Transverse colon (tissue), 4 donors: ENCODE data around the gene HOXB5. TPM values are rescaled to one million over a fixed set of nuclear protein-coding genes. Genes with fewer than 3 reads are reported as not detected.
A peak's percentile ranks its signal among the peaks of the same experiment; 100 is the strongest.

Source experiments
- DNase-seq: peaks from one replicate; pipeline ENCODE4 v3.0.0-alpha.2; 2019
- H3K27ac ChIP-seq, 4 donors: fragments of 200-600 bp; sonication (generic); 2 replicates each; pipeline ENCODE4 v1.5.1; 2016 to 2018; ENCODE audit warnings: inconsistent platforms in 4 of 4
- H3K27me3 ChIP-seq: fragments of 200-600 bp; sonication (generic); 2 replicates; pipeline ENCODE4 v1.5.1; 2017; ENCODE audit warnings: inconsistent platforms
- H3K36me3 ChIP-seq, 4 donors: fragments of 200-600 bp; sonication (generic); 2 replicates each; pipeline ENCODE4 v1.5.1; 2017 to 2019; ENCODE audit warnings: inconsistent platforms in 4 of 4
- H3K4me1 ChIP-seq, 4 donors: fragments of 200-600 bp; sonication (generic); 2 replicates each; pipeline ENCODE4 v1.5.1; 2017 to 2020; ENCODE audit warnings: inconsistent platforms in 4 of 4
- H3K4me3 ChIP-seq, 4 donors: fragments of 200-600 bp; sonication (generic); 1 replicate in 1 of 4; 2 replicates in 3 of 4; pipeline versions ENCODE4 v1.5.1 to v1.6.1; 2017 to 2019; ENCODE audit warnings: inconsistent platforms in 4 of 4
- H3K9me3 ChIP-seq, 2 donors: fragments of 200-600 bp; sonication (generic); 2 replicates each; pipeline ENCODE4 v1.5.1; 2017 to 2019; ENCODE audit warnings: inconsistent platforms in 2 of 2
- CTCF ChIP-seq, 5 experiments: fragments of 200-600 bp in 3 of 5; fragments of 450-650 bp in 2 of 5; sonication (generic) in 3 of 5; IDR thresholded peaks; 1 replicate in 2 of 5; 2 replicates in 3 of 5; pipeline ENCODE4 v1.5.1; 2016 to 2017; ENCODE audit warnings: antibody characterized with exemption in 5 of 5, inconsistent platforms in 3 of 5, mild to moderate bottlenecking in 2 of 5, moderate library complexity in 1 of 5
- EP300 ChIP-seq: sonication (generic); formaldehyde crosslinking; IDR thresholded peaks from one replicate; pipeline ENCODE4 v1.6.1; 2017; ENCODE audit warnings: antibody characterized with exemption, low read depth
- POLR2A ChIP-seq: fragments of 450-650 bp; IDR thresholded peaks from one replicate; pipeline ENCODE4 v1.6.1; 2016; ENCODE audit warnings: antibody characterized with exemption, mild to moderate bottlenecking, moderate library complexity
- POLR2AphosphoS5 ChIP-seq, 3 donors: sonication (generic); formaldehyde crosslinking; IDR thresholded peaks; one replicate each; pipeline ENCODE4 v1.6.1; 2016; ENCODE audit warnings: antibody characterized with exemption in 3 of 3
- WGBS, 2 donors: methylation state at CpG; one replicate each; pipeline ENCODE4 v1.1.5; 2018; ENCODE audit warnings: low coverage in 1 of 2; 5-methylcytosine and 5-hydroxymethylcytosine counted together
- in situ Hi-C, 4 donors: fragments of 200-750 bp; cut with MboI; loops; one replicate each; pipeline versions ENCODE4 v1.15.0 to v1.15.1; 2017; ENCODE audit warnings: low sequenced_read_pairs in 3 of 4, low pct_ligation_motif_present in 1 of 4, low pct_unique_long_range_greater_than_20kb in 1 of 4
- intact Hi-C: fragments of 100-400 bp; cut with DNase I; formaldehyde crosslinking; loops from one replicate; pipeline ENCODE4 v1.15.1; 2023; ENCODE audit warnings: low total_unique reads
- total RNA-seq, 4 donors: library from RNA; depleted of rRNA; stranded (reverse); fragments of >200 nt; gene quantifications; one replicate each; pipeline ENCODE4 v1.1.0, GENCODE V29; 2016

HOXB5 gene
- total RNA-seq, 4 donors from 2014 or later, result 10.5 to 35.4 (median 18.7) TPM

GRCh38 chr17:48552466-48553189 lies 41.0 kb downstream of the HOXB5 start:
- peak overlapping the region in 1 of 4 donors; percentile 26 for H3K4me3 ChIP-seq
- 45 to 100% methylated on average over 1 to 11 of the region's 11 CpGs for WGBS, 2 donors
- no peaks in the 10 kb centered on the region for H3K9me3 ChIP-seq

GRCh38 chr17:48551596-48552465 lies 41.7 kb downstream of the HOXB5 start:
- H3K36me3 ChIP-seq, result no peaks in the 10 kb centered on the region
- DNase-seq, result no peak
- TF ChIP-seq CTCF (IDR thresholded peaks at IDR 0.05), result no peak
- TF ChIP-seq POLR2A, result no peak
- TF ChIP-seq EP300, result no peak
- no peak for TF ChIP-seq POLR2AphosphoS5 (IDR thresholded peaks at IDR 0.05)
- peaks cover 12 to 82% (median 42%) of the 10 kb centered on the region in 4 donors for H3K4me1 ChIP-seq
- no peaks in the 10 kb centered on the region for H3K27me3 ChIP-seq
- H3K27ac ChIP-seq, result peak overlapping the region; percentile 89 to 95 (median 94)
- H3K4me3 ChIP-seq, result no peak overlapping the region
- 66 to 81% methylated on average over 14 to 47 of the region's 47 CpGs for WGBS, 2 donors
- intact Hi-C loops, result no loop called here
- in situ Hi-C loops, result no loop called here
- no peaks in the 10 kb centered on the region for H3K9me3 ChIP-seq

More at GRCh38 chr17:48552466-48553189, 41.0 kb downstream of the HOXB5 start:
- DNase-seq, result no peak
- peak overlapping the region; percentile 89 to 95 (median 94) for H3K27ac ChIP-seq
- H3K36me3 ChIP-seq, result no peaks in the 10 kb centered on the region
- TF ChIP-seq POLR2AphosphoS5 (IDR thresholded peaks at IDR 0.05) (peak; percentile 27 to 52 (median 29)), EP300 (no peak), POLR2A (peak; percentile 20)
- in situ Hi-C loops, result no loop called here
- peaks cover 18 to 82% (median 44%) of the 10 kb centered on the region in 4 donors for H3K4me1 ChIP-seq
- intact Hi-C loops, result no loop called here
- no peaks in the 10 kb centered on the region for H3K27me3 ChIP-seq

GRCh38 chr17:48551214-48551555 lies 42.4 kb downstream of the HOXB5 start:
- WGBS, 2 donors, result 76 to 84% methylated on average over 5 to 19 of the region's 19 CpGs
- peak overlapping the region; percentile 89 to 95 (median 94) for H3K27ac ChIP-seq
- in situ Hi-C loops (no loop called here), intact Hi-C loops (no loop called here)
- no peaks in the 10 kb centered on the region for H3K36me3 ChIP-seq
- H3K4me1 ChIP-seq, result peaks cover 18 to 82% (median 42%) of the 10 kb centered on the region in 4 donors
- peak overlapping the region in 1 of 4 donors; percentile 3 for H3K4me3 ChIP-seq
- H3K9me3 ChIP-seq, result no peaks in the 10 kb centered on the region
- no peak for TF ChIP-seq POLR2A
- no peak for TF ChIP-seq POLR2AphosphoS5 (IDR thresholded peaks at IDR 0.05)
- no peak for TF ChIP-seq EP300
- TF ChIP-seq CTCF (IDR thresholded peaks at IDR 0.05), result no peak
- H3K27me3 ChIP-seq, result no peaks in the 10 kb centered on the region
- DNase-seq, result no peak

GRCh38 chr17:48550502-48551213 lies 42.9 kb downstream of the HOXB5 start:
- 87 to 89% methylated on average over 14 to 70 of the region's 70 CpGs for WGBS, 2 donors
- Histone ChIP-seq H3K27me3 (no peaks in the 10 kb centered on the region), H3K36me3 (no peaks in the 10 kb centered on the region), H3K9me3 (no peaks in the 10 kb centered on the region), H3K27ac (peak overlapping the region; percentile 89 to 95 (median 94)), H3K4me1 (peaks cover 21 to 82% (median 42%) of the 10 kb centered on the region in 4 donors), H3K4me3 (peak overlapping the region in 1 of 4 donors; percentile 3)
- no peak for DNase-seq
- no peak for TF ChIP-seq POLR2AphosphoS5 (IDR thresholded peaks at IDR 0.05)
- no peak for TF ChIP-seq EP300
- TF ChIP-seq CTCF (IDR thresholded peaks at IDR 0.05), result peak in 2 of 5 experiments; percentile 4 to 13
- no peak for TF ChIP-seq POLR2A
- intact Hi-C loops, result no loop called here
- in situ Hi-C loops, result no loop called here
